Liver (tissue), 3 donors: ENCODE data around the gene ZBTB7A.

Experiments
- CTCF ChIP-seq: fragments of 150-350 bp; IDR thresholded peaks from 2 replicates; pipeline ENCODE4 v1.5.1; 2017; ENCODE audit warnings: improper control_type of control experiment, low read depth, low read length; ENCODE audit not compliant: missing input control
- GABPA ChIP-seq, 2 donors: IDR thresholded peaks in 1 of 2; conservative IDR thresholded peaks in 1 of 2; 2 replicates each; pipeline ENCODE4 v1.6.1; 2016; ENCODE audit warnings: antibody characterized with exemption in 2 of 2, mild to moderate bottlenecking in 1 of 2, moderate library complexity in 1 of 2
- MAX ChIP-seq: IDR thresholded peaks from 2 replicates; pipeline ENCODE4 v1.6.1; 2016; ENCODE audit warnings: antibody characterized with exemption
- NR2F2 ChIP-seq: IDR thresholded peaks from 2 replicates; pipeline ENCODE4 v1.6.1; 2016; ENCODE audit warnings: antibody characterized with exemption
- RAD21 ChIP-seq, 2 donors: IDR thresholded peaks; 2 replicates each; pipeline ENCODE4 v1.6.1; 2016; ENCODE audit warnings: antibody characterized with exemption in 2 of 2, mild to moderate bottlenecking in 2 of 2
- REST ChIP-seq: IDR thresholded peaks from 2 replicates; pipeline ENCODE4 v1.6.1; 2016; ENCODE audit warnings: antibody characterized with exemption, mild to moderate bottlenecking
- SP1 ChIP-seq: IDR thresholded peaks from 2 replicates; pipeline ENCODE4 v1.6.1; 2018; ENCODE audit warnings: antibody characterized with exemption, mild to moderate bottlenecking
- TAF1 ChIP-seq: conservative IDR thresholded peaks from 2 replicates; pipeline ENCODE4 v1.6.1; 2016; ENCODE audit warnings: antibody characterized with exemption, mild to moderate bottlenecking
- ZBTB33 ChIP-seq: IDR thresholded peaks from 2 replicates; pipeline ENCODE4 v1.6.1; 2016; ENCODE audit warnings: antibody characterized with exemption
- donor health status: healthy.
- donor health status: healthy.

- TF ChIP-seq CTCF (no peak), MAX (no peak), TAF1 (no peak), GABPA (IDR thresholded peaks at IDR 0.05 in 1 of 2, conservative IDR thresholded peaks at IDR 0.05 in 1 of 2) (no peak), NR2F2 (no peak), REST (no peak), RAD21 (IDR thresholded peaks at IDR 0.05) (no peak), SP1 (no peak), ZBTB33 (no peak)
Observed at GRCh38 chr19:4081441-4082129, 14.9 kb upstream of the ZBTB7A start.
